Measurements from ENCODE around the gene PARG.

- TF ChIP-seq TCF12 (IDR thresholded peaks at IDR 0.05; ENCODE audit: low read depth) (no peak), NFIC (IDR thresholded peaks at IDR 0.05) (no peak), YY1 (IDR thresholded peaks at IDR 0.05; ENCODE audit: low read depth) (no peak), CEBPB (IDR thresholded peaks at IDR 0.05) (no peak), TAF1 (IDR thresholded peaks at IDR 0.05; ENCODE audit: low read depth) (no peak), ZBTB7A (IDR thresholded peaks at IDR 0.05; ENCODE audit: low read depth) (no peak), RAD21 (IDR thresholded peaks at IDR 0.05; ENCODE audit: low read depth) (no peak)
Measured at GRCh38 chr10:49817845-49818244, 124.0 kb downstream of the PARG start.
